Right lung (tissue), 10 donors: ENCODE data around the gene BLOC1S2. TPM values are rescaled to one million over a fixed set of nuclear protein-coding genes. Genes with fewer than 3 reads are reported as not detected.
A peak's percentile ranks its signal among the peaks of the same experiment; 100 is the strongest.
"Not testable (repeated sequence)": the region's sequence is repeated elsewhere in the genome, so short reads cannot be mapped to it uniquely, and the experiment has no call there.

ENCODE experiments used
- DNase-seq, 2 donors: peaks; one replicate each; pipeline ENCODE4 v3.0.0-alpha.2; 2013
- long read RNA-seq, 8 donors: transcript quantifications; one replicate each; lab custom pipeline, GENCODE V29; 2026
- polyA plus RNA-seq, 5 donors: library from polyadenylated mRNA; unstranded; fragments of 120-200 nt; gene quantifications; one replicate each; pipeline versions ENCODE4 v1.2.1 to v1.2.3, GENCODE V29; 2013; ENCODE audit warnings: inconsistent platforms in 1 of 5, low replicate concordance in 1 of 5; ENCODE audit not compliant: insufficient read length in 5 of 5, insufficient read depth in 1 of 5

The BLOC1S2 gene
- polyA plus RNA-seq: 10 to 100 TPM; 26.8 to 39.1 (median 32.9) TPM
- long read RNA-seq, donor 1, transcript BLOC1S2-202 (5 exons, 1,249 nt): major isoform, 20 of 27 reads
- long read RNA-seq, donor 1, transcript BLOC1S2-203 (4 exons, 2,024 nt): minor isoform, 6 of 27 reads
- long read RNA-seq, donor 1, partial matches to known transcripts: 0 of 27 reads
- long read RNA-seq, donor 1, other reads (novel, unspliced or antisense): 0 of 27 reads
- long read RNA-seq, donor 2, transcript BLOC1S2-202 (5 exons, 1,249 nt): major isoform, 10 of 24 reads
- long read RNA-seq, donor 2, transcript BLOC1S2-203 (4 exons, 2,024 nt): minor isoform, 8 of 24 reads
- long read RNA-seq, donor 2, partial matches to known transcripts: 5 of 24 reads
- long read RNA-seq, donor 2, other reads (novel, unspliced or antisense): 0 of 24 reads
- long read RNA-seq, donor 3, transcript BLOC1S2-202 (5 exons, 1,249 nt): major isoform, 14 of 20 reads
- long read RNA-seq, donor 3, partial matches to known transcripts: 0 of 20 reads
- long read RNA-seq, donor 3, other reads (novel, unspliced or antisense): 0 of 20 reads
- long read RNA-seq, donor 4, transcript BLOC1S2-203 (4 exons, 2,024 nt): major isoform, 5 of 18 reads
- long read RNA-seq, donor 4, partial matches to known transcripts: 11 of 18 reads
- long read RNA-seq, donor 4, other reads (novel, unspliced or antisense): 0 of 18 reads
- long read RNA-seq, donor 5, transcript BLOC1S2-203 (4 exons, 2,024 nt): minor isoform, 11 of 38 reads
- long read RNA-seq, donor 5, transcript BLOC1S2-202 (5 exons, 1,249 nt): major isoform, 16 of 38 reads
- long read RNA-seq, donor 5, partial matches to known transcripts: 11 of 38 reads
- long read RNA-seq, donor 5, other reads (novel, unspliced or antisense): 0 of 38 reads
- long read RNA-seq, donor 6, transcript BLOC1S2-203 (4 exons, 2,024 nt): minor isoform, 6 of 21 reads
- long read RNA-seq, donor 6, transcript BLOC1S2-202 (5 exons, 1,249 nt): major isoform, 15 of 21 reads
- long read RNA-seq, donor 6, partial matches to known transcripts: 0 of 21 reads
- long read RNA-seq, donor 6, other reads (novel, unspliced or antisense): 0 of 21 reads
- long read RNA-seq, donor 7, transcript BLOC1S2-202 (5 exons, 1,249 nt): major isoform, 11 of 14 reads
- long read RNA-seq, donor 7, partial matches to known transcripts: 0 of 14 reads
- long read RNA-seq, donor 7, other reads (novel, unspliced or antisense): 0 of 14 reads
- long read RNA-seq, donor 8, transcript BLOC1S2-202 (5 exons, 1,249 nt): major isoform, 8 of 9 reads
- long read RNA-seq, donor 8, partial matches to known transcripts: 0 of 9 reads
- long read RNA-seq, donor 8, other reads (novel, unspliced or antisense): 0 of 9 reads

- peak; percentile 81 to 83 for DNase-seq
Measured at GRCh38 chr10:100286051-100287033, at the start of gene BLOC1S2. Gene BLOC1S2 (minus strand): TSS chr10:100286680. CDS start chr10:100286659, 21 bp downstream.

DNA sequence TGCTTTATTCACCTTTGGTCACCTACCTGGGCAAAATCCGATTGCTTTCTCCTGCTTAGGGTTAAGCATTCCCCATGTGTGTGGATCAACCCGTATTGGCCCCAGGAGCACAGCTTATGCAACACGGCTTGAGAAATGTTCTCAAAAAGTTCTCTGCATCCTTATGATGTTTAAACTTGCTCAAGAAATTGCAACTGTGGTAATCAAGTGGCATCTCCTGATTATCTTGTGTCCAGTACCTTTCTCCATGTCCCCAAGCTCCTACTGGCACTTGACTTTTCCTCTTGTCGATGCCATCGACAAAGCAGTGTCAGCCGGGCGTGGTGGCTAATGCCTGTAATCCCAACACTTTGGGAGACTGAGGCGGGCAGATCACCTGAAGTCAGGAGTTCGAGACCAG is 48.3 kb upstream of the BLOC1S2 start:
- DNase-seq: no peak

DNA sequence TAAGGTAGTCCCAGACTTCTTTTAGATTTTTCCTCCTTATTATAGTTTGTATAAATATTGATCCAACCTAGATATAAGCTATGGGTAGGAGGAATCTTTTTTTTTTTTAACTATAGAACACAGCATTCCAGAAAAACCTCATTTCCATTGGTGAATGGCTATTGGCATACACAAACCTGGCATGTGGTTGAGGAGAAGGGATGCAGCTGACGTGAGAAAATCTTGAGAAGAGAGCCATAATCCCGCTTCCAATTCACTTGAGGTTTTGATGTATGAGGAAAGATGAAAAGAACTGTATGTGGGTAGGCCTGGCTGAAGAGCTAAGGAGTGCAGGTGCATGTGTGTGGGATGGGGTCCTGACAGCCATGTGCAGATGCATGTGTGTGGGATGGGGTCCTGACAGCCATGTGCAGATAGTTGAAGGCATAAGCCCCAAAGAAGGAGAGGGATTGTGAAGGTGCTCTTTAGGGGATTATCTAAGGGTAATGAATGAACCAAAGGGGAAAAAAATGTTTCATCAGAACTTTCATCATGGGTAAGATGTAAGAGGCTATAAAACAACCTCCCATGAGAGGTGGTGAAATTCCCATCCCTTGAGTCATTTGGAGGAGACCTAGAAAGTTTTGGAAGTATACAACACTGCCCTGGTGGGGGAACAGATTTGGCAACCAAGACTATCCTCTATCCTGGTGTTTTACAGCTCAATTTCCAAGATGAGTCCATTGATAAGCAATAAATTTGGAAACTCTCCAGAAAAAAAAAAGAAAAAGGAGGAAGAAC is 47.4 kb upstream of the BLOC1S2 start:
- DNase-seq: no peak

- DNase-seq: no peak
Measured at GRCh38 chr10:100333106-100333505, 46.6 kb upstream of the BLOC1S2 start.

- DNase-seq: no peak
Measured at GRCh38 chr10:100330079-100330478, 43.6 kb upstream of the BLOC1S2 start, which contains the start of gene PKD2L1. Gene PKD2L1 (minus strand): TSS chr10:100330228. CDS start chr10:100330103, 125 bp downstream.

DNA sequence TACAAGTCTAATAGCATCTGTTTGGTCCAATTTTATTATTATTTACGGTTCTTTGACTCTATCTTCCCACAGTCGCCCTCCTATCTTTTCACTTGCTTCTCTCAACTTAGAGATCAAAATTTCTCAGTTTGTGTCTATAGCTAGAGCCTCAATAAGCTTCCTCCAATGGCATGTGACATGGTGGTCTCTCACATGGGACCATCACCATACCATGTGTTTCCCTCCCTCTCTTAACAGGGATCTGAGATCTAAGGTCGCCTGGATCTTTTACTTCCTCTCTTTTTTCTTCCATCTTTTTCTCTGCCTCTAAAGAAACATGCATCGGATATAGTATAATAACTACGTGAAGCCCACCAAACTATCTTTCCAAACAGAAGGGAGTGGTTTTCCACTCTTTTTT is 41.7 kb upstream of the BLOC1S2 start:
- DNase-seq: no peak

DNA sequence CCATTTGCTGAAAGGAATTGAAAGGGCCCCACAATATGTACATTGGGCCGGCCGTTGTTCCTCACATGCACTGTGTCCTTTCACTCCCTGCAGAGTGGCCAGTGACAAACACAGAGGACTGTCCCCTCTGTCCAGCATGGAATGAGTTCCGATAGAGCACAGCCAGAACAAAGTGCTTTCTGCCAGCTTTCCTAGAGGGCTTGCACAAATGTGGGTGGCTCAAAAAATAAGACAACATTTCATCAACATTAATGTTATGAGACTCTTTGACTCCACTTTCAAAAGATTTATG is 41.2 kb upstream of the BLOC1S2 start:
- no peak for DNase-seq

DNA sequence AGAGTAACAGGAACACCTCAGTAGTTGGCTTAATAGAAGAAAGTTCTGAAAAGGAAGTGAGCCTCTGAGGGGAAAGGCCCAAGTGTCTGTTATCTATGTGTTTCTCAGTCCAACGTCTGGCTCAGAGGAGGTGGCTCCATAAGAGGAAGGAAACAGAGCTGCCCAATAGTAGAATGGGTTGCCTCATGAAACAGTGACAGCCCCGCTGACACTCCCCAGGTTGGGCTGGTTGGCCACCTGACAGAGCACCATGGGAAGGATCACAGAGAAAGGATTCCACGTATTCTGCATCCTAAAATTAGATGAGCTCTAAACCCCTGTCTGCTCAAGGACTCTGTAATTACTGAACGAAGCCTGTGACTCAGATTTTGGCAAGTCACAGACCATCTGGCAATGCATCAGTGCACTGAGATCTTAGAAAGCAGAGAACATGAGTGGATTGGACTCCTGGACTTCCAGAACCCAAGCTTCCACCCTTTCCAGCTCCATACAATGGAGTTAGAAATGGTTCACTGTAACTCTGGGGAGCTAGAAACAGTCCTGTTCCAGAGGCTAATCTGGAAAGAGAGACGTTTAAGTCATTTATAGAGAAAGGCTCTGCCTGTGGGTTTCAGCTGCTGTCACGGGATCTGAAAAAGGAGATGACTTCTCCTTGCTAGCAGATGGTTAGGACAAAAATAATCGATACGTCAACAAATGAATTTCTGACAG is 40.7 kb upstream of the BLOC1S2 start:
- no peak for DNase-seq

DNA sequence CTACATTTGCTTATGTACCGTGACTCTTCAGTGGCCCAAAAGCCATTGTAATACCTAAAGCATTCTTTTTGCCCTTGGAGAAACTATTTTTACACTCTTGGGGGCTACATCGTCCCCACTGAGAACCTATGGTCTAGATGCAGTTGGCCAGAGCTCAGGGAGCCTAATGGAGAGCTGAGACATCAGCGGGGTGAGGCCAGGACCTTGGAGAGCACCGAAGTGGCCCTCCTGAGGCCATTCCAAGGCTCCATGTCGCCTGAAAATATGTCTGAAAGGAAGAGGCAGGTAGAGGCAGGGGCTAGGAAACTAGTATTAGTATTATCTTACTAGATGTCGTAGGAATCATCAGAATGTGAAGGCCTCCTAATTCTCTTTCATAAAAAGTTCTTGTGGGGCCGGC is 38.7 kb upstream of the BLOC1S2 start:
- DNase-seq: no peak

DNA sequence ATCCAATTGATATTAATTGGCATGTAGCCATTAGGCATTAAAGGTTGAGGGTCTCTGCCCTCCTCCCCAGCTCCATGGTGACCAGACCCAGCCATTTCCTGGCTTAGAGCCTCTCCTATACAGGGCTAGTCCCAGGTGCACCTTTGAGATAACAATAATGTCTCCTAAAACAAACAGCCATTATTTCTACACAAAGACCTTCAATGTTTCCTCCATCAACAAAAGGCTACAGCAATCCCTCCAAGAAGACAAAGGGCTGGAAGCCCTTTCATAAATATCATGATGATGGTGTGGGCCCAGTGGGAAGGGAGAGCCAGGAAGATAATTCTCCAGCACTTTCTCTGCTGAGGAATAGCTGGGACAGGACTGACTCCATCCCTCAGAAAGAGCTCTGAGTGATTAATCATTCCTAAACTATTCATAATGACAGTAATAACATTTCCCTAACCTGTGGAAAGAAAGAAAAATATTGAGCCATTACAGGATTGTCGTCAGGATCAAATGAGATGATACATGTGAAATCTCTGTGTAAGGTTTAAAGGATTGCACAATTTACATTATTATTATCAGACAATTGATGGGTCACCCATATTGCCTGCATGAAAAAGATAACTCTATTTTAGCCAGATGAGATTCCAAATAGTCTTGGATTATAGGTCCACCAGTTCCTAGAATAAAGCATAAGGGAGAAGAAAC is 33.4 kb upstream of the BLOC1S2 start:
- DNase-seq: no peak

- DNase-seq: no peak
Measured at GRCh38 chr10:100318207-100318606, 31.7 kb upstream of the BLOC1S2 start.

DNA sequence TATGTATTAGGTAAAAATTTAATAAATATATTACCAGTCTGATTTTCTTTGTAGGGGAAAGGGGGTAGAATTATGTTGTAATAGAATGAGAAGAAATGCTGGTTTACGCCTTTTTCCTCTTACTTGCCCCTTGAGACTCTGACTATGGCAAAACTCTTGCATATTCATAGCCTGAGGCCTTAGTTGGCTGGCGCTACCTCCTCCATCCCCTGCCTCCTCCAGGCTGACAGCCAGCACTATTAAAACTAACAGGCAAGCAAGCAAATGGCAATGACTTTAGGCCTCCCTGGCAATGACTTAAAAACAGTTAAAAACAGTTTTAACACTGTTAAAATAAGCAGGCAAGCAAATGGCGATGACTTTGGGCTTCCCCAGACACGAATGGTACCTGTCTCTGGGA is 29.1 kb upstream of the BLOC1S2 start:
- DNase-seq: no peak

DNA sequence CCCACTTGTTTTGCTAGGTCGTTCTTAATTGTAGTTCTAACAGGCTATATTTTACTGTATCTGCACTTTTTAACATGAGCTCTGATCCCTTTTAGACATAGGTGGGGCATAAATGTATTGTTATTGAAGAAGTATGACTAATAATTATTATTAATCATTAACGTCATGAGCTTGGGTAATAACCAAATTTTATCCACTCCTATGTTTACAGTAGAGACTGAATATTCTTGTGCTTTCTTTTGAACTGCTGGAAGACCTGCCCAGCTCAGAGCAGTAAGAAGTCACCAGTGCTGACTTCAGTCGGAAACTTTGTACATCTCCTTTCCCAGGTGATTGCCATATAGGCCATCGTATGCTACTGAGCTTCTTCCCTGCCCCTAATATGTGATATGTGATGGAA is 24.8 kb upstream of the BLOC1S2 start:
- DNase-seq: no peak

DNA sequence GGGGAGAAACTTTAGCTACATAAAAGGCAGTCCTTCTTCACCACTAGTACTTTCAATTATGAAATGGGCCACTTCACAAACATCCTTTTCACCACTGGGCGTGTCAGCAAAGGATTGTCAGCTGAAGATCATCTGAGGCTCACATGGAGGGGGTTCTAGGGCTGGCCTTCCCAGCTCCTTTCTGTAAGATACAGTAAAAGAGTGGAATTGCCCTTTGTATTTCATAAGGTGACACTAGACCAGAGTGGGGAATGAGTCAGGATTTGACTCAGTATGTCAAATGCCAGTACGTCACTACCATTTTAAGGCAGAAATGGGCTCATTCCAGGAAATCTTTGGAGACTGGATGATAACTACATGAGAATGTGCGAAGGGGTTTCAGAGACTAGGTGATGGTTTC is 21.2 kb upstream of the BLOC1S2 start:
- no peak for DNase-seq

DNA sequence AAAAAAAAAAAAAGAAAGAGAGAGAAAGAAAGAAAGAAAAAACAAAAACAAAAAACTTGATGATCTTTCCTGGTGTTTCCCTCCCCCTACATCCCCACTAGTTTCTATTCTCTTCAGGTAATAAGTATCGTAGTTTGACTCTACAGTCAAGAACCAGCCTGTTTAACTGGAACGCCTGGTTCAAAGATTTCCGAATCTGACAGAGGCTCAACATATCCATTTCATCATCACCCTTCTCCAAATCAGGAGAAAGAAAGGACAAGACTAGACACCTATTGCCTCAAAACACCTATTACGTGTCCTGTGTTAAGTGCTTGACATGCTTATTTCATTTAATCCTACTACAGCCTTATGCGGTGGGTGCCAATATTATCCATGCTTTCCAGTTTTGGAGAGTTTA is 20.4 kb upstream of the BLOC1S2 start:
- DNase-seq: no peak

- DNase-seq: no peak
Measured at GRCh38 chr10:100304414-100304813, 17.9 kb upstream of the BLOC1S2 start.

- DNase-seq: no peak
Measured at GRCh38 chr10:100303724-100304319, 17.3 kb upstream of the BLOC1S2 start.

- not testable (repeated sequence) for DNase-seq
Measured at GRCh38 chr10:100301123-100301522, 14.6 kb upstream of the BLOC1S2 start.
